Activated T-helper 1 cell treated with anti-CD3 and anti-CD28 coated beads, Interleukin-2, amount 50 U/mL, for 16 hours (primary cell): ENCODE measurements around the gene NMUR1.

ENCODE experiments used
- DNase-seq, 2 donors: peaks; one replicate each; pipeline ENCODE4 v3.0.0-alpha.2; 2020; ENCODE audit warnings: low read depth in 1 of 2, low spot score in 1 of 2

NMUR1 gene

GRCh38 chr2:231554327-231554726, 24.1 kb upstream of the NMUR1 start:
- DNase-seq: no peak

GRCh38 chr2:231552752-231553151, 22.5 kb upstream of the NMUR1 start:
- no peak for DNase-seq

GRCh38 chr2:231549446-231550239, 19.4 kb upstream of the NMUR1 start:
- DNase-seq: no peak

- DNase-seq: no peak
Measured at GRCh38 chr2:231548752-231549151, 18.5 kb upstream of the NMUR1 start.

- no peak for DNase-seq
Measured at GRCh38 chr2:231547315-231548110, 17.3 kb upstream of the NMUR1 start.

- DNase-seq: no peak
Measured at GRCh38 chr2:231546014-231546715, 15.9 kb upstream of the NMUR1 start.

GRCh38 chr2:231545105-231545902, 15.1 kb upstream of the NMUR1 start:
- peak in 1 of 2 donors; percentile 11 for DNase-seq

GRCh38 chr2:231542136-231542535, 11.9 kb upstream of the NMUR1 start:
- DNase-seq: no peak

GRCh38 chr2:231541645-231542044, 11.4 kb upstream of the NMUR1 start:
- DNase-seq: no peak

- no peak for DNase-seq
Measured at GRCh38 chr2:231539991-231540390, 9.7 kb upstream of the NMUR1 start.

- no peak for DNase-seq
Measured at GRCh38 chr2:231535961-231536360, 5.7 kb upstream of the NMUR1 start.

- DNase-seq: no peak
Measured at GRCh38 chr2:231533777-231534125, 3.5 kb upstream of the NMUR1 start.

GRCh38 chr2:231533086-231533776, 3.0 kb upstream of the NMUR1 start:
- DNase-seq: no peak

- no peak for DNase-seq
Measured at GRCh38 chr2:231532756-231533035, 2.5 kb upstream of the NMUR1 start.

GRCh38 chr2:231531883-231532755, 1.9 kb upstream of the NMUR1 start:
- no peak for DNase-seq

GRCh38 chr2:231531466-231531865, 1.2 kb upstream of the NMUR1 start:
- DNase-seq: no peak

- no peak for DNase-seq
Measured at GRCh38 chr2:231528636-231529030, 1.6 kb downstream of the NMUR1 start.

GRCh38 chr2:231527955-231528635, 2.1 kb downstream of the NMUR1 start:
- DNase-seq: no peak

- DNase-seq: no peak
Measured at GRCh38 chr2:231527091-231527395, 3.2 kb downstream of the NMUR1 start.
